Activated B cell treated with CpG ODN at 0.5 μM for 24 hours (primary cell): ENCODE measurements around the gene MAPK10. TPM values are rescaled to one million over a fixed set of nuclear protein-coding genes. Genes with fewer than 3 reads are reported as not detected.

Experiments used
- ATAC-seq: fragments of 200-7000 bp; cut with Tn5 transposase; one replicate; pipeline ENCODE4 v1.10.0; 2021; ENCODE audit warnings: low read depth, mild to moderate bottlenecking, moderate library complexity
- CTCF ChIA-PET: fragments of 350-600 bp; sonication (Branson Sonifier 250); formaldehyde crosslinking; loops from one replicate; lab custom pipeline; 2021; ENCODE audit warnings: antibody characterized with exemption; lab: Charles Lee
- POLR2A ChIA-PET: fragments of 350-600 bp; sonication (Branson Sonifier 250); formaldehyde crosslinking; loops from one replicate; lab custom pipeline; 2021; ENCODE audit warnings: antibody characterized with exemption; lab: Charles Lee
- DNase-seq: peaks from one replicate; pipeline ENCODE4 v3.0.0; 2022
- H3K27ac Mint-ChIP-seq: one replicate; pipeline ENCODE4 v1.8.0; 2020; ENCODE audit warnings: mixed read lengths
- H3K27me3 Mint-ChIP-seq: one replicate; pipeline ENCODE4 v1.8.0; 2021; ENCODE audit warnings: mixed read lengths
- H3K36me3 Mint-ChIP-seq: one replicate; pipeline ENCODE4 v1.8.0; 2021; ENCODE audit warnings: low read depth, mixed read lengths
- H3K4me1 Mint-ChIP-seq: one replicate; pipeline ENCODE4 v1.8.0; 2021; ENCODE audit warnings: mixed read lengths
- H3K4me3 Mint-ChIP-seq: one replicate; pipeline ENCODE4 v1.8.0; 2020; ENCODE audit warnings: mild to moderate bottlenecking, mixed read lengths
- H3K9me3 Mint-ChIP-seq: one replicate; pipeline ENCODE4 v1.8.0; 2020; ENCODE audit warnings: mixed read lengths
- CTCF ChIP-seq: fragments of 200-600 bp; IDR thresholded peaks from one replicate; pipeline ENCODE4 v1.8.0; 2022; ENCODE audit warnings: antibody characterized with exemption, mild to moderate bottlenecking
- intact Hi-C: fragments of 100-400 bp; cut with micrococcal nuclease; formaldehyde crosslinking; loops from one replicate; pipeline ENCODE4 v1.15.1; 2024
- total RNA-seq: library from RNA; stranded (reverse); gene quantifications from 2 replicates; pipeline ENCODE4 v1.2.3, GENCODE V29; 2022

MAPK10 gene
- total RNA-seq, 1 donor from 2014 or later = 0.75 TPM

GRCh38 chr4:86011117-86011516, 348.7 kb downstream of the MAPK10 start:
- Mint-ChIP-seq H3K9me3 (no peaks in the 10 kb centered on the region), H3K27ac (no peak overlapping the region), H3K4me3 (no peak overlapping the region), H3K27me3 (no peaks in the 10 kb centered on the region), H3K4me1 (peaks cover 14% of the 10 kb centered on the region), H3K36me3 (no peaks in the 10 kb centered on the region)
- CTCF ChIA-PET = no interaction called here
- no peak for ATAC-seq
- no peak for TF ChIP-seq CTCF
- POLR2A ChIA-PET = no interaction called here
- intact Hi-C loops = no loop called here
- DNase-seq = no peak

GRCh38 chr4:86007042-86007441, 352.8 kb downstream of the MAPK10 start:
- no peak for ATAC-seq
- CTCF ChIA-PET = no interaction called here
- no peaks in the 10 kb centered on the region for H3K27me3 Mint-ChIP-seq

GRCh38 chr4:86006057-86006456, 353.8 kb downstream of the MAPK10 start:
- Mint-ChIP-seq H3K4me1 (no peaks in the 10 kb centered on the region), H3K27ac (no peak overlapping the region), H3K36me3 (peaks cover 31% of the 10 kb centered on the region), H3K4me3 (no peak overlapping the region), H3K9me3 (no peaks in the 10 kb centered on the region), H3K27me3 (no peaks in the 10 kb centered on the region)
- TF ChIP-seq CTCF = no peak
- DNase-seq = no peak
- ChIA-PET POLR2A (no interaction called here), CTCF (no interaction called here)
- intact Hi-C loops = no loop called here
- ATAC-seq = no peak

More at GRCh38 chr4:86007042-86007441, 352.8 kb downstream of the MAPK10 start:
- POLR2A ChIA-PET = no interaction called here
- TF ChIP-seq CTCF = no peak
- no peaks in the 10 kb centered on the region for H3K9me3 Mint-ChIP-seq
- intact Hi-C loops = no loop called here
- H3K4me1 Mint-ChIP-seq = no peaks in the 10 kb centered on the region
- H3K27ac Mint-ChIP-seq = no peak overlapping the region
- DNase-seq = no peak
- no peak overlapping the region for H3K4me3 Mint-ChIP-seq
- peaks cover 23% of the 10 kb centered on the region for H3K36me3 Mint-ChIP-seq

GRCh38 chr4:86004030-86004429, 355.8 kb downstream of the MAPK10 start:
- DNase-seq (no peak), ATAC-seq (no peak)
- Mint-ChIP-seq H3K27ac (no peak overlapping the region), H3K4me1 (no peaks in the 10 kb centered on the region), H3K36me3 (peaks cover 36% of the 10 kb centered on the region), H3K9me3 (no peaks in the 10 kb centered on the region), H3K27me3 (no peaks in the 10 kb centered on the region), H3K4me3 (no peak overlapping the region)
- ChIA-PET CTCF (no interaction called here), POLR2A (interaction anchor here (1.0 kb wide), 1 partner anchor 11 kb away, joined by 5 read pairs; no protein-coding TSS in a partner anchor)
- TF ChIP-seq CTCF = no peak
- intact Hi-C loops = no loop called here

GRCh38 chr4:86001591-86001990, 358.3 kb downstream of the MAPK10 start:
- no peak for TF ChIP-seq CTCF

More at GRCh38 chr4:86001591-86001990, 358.3 kb downstream of the MAPK10 start:
- ATAC-seq (no peak), DNase-seq (no peak)
- H3K4me3 Mint-ChIP-seq = no peak overlapping the region
- intact Hi-C loops = no loop called here
- H3K36me3 Mint-ChIP-seq = peaks cover 44% of the 10 kb centered on the region
- H3K27ac Mint-ChIP-seq = peak overlapping the region; percentile 62
- H3K9me3 Mint-ChIP-seq = no peaks in the 10 kb centered on the region
- no peaks in the 10 kb centered on the region for H3K4me1 Mint-ChIP-seq
- CTCF ChIA-PET = no interaction called here
- no peaks in the 10 kb centered on the region for H3K27me3 Mint-ChIP-seq
- POLR2A ChIA-PET = no interaction called here
